Stimulated activated naive CD8-positive, alpha-beta T cell treated with anti-CD3 and anti-CD28 coated beads, Interleukin-15, Interleukin-2, amounts not matched to agents 100 ng/mL and 50 ng/mL, for 24 hours (primary cell): ENCODE results near the gene MMP28.
A peak's percentile ranks its signal among the peaks of the same experiment; 100 is the strongest.

Experiments
- H3K27ac Mint-ChIP-seq: one replicate; pipeline ENCODE4 v1.8.0; 2021; ENCODE audit warnings: mild to moderate bottlenecking, mixed read lengths
- H3K27me3 Mint-ChIP-seq: one replicate; pipeline ENCODE4 v1.8.0; 2021; ENCODE audit warnings: mixed read lengths
- H3K36me3 Mint-ChIP-seq: one replicate; pipeline ENCODE4 v1.8.0; 2021; ENCODE audit warnings: low read depth, mixed read lengths
- H3K4me1 Mint-ChIP-seq: one replicate; pipeline ENCODE4 v1.8.0; 2021; ENCODE audit warnings: low read depth, mixed read lengths
- H3K4me3 Mint-ChIP-seq: one replicate; pipeline ENCODE4 v1.8.0; 2021; ENCODE audit warnings: mild to moderate bottlenecking, mixed read lengths
- H3K9me3 Mint-ChIP-seq: one replicate; pipeline ENCODE4 v1.8.0; 2021; ENCODE audit warnings: mixed read lengths

The MMP28 gene

DNA sequence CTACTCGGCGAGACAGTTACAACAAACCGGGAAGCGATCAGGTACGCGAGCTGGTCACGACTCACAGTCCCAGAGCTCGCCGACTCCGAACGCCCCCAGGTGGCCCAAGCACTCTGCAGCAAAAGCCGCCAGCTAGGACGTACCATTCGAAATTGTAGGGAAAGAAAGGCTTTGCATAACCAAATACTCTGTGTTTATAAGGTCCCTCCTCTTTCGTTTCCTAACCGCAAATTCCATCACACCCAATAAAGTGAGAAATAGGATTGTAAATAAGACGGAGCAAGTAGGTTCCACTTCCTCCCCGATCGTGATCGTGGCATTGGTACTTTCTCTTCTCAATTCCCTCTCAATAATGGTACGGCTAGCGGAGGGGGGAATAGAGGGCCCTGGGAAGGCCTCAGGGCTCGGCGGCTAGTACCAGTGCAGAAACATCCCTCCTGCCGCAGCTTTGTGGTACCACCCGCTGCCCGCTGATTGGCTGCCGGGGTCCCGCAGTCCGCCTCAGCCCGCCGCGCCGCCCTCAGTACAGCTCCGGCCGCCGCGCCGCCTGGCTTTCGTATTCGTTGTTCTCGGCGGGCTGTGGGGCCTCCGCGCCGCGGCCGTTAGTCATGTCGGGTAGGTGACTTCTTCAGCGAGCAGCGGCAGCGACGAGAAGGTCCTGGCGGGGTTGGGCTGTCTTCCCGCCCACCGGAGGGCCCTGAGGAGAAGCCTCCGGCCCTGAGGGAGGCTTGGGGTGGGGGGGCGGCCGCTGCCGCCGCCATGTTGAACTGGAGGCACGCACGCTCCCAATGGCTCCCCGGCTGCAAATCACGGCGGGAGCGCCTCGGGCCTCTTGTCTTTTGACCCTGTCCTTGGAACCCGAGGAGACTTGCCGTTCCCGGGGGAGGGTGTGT lies 13.8 kb upstream of the MMP28 start, which contains the start of gene TAF15:
TSS of gene TAF15 (plus strand) at position 523 of the 893 bp plus-strand sequence. CDS start at position 609, 86 bp downstream.
- Mint-ChIP-seq H3K4me1 (peaks cover 63% of the 10 kb centered on the region), H3K27ac (peak within 1 kb of the TSS; percentile 97), H3K9me3 (no peaks in the 10 kb centered on the region), H3K36me3 (peaks cover 35% of the 10 kb centered on the region), H3K4me3 (peak within 1 kb of the TSS; percentile 95), H3K27me3 (no peaks in the 10 kb centered on the region)

- H3K9me3 Mint-ChIP-seq: no peaks in the 10 kb centered on the region
- peak overlapping the region; percentile 95 for H3K4me3 Mint-ChIP-seq
- peaks cover 27% of the 10 kb centered on the region for H3K36me3 Mint-ChIP-seq
- peaks cover 57% of the 10 kb centered on the region for H3K4me1 Mint-ChIP-seq
- H3K27me3 Mint-ChIP-seq: no peaks in the 10 kb centered on the region
- peak overlapping the region; percentile 97 for H3K27ac Mint-ChIP-seq
Measured at GRCh38 chr17:35808240-35808961, 13.0 kb upstream of the MMP28 start.

GRCh38 chr17:35807371-35808144 lies 12.1 kb upstream of the MMP28 start:
- peaks cover 59% of the 10 kb centered on the region for H3K4me1 Mint-ChIP-seq
- no peaks in the 10 kb centered on the region for H3K27me3 Mint-ChIP-seq
- H3K36me3 Mint-ChIP-seq: peaks cover 21% of the 10 kb centered on the region
- peak overlapping the region; percentile 95 for H3K4me3 Mint-ChIP-seq
- no peaks in the 10 kb centered on the region for H3K9me3 Mint-ChIP-seq
- peak overlapping the region; percentile 97 for H3K27ac Mint-ChIP-seq

DNA sequence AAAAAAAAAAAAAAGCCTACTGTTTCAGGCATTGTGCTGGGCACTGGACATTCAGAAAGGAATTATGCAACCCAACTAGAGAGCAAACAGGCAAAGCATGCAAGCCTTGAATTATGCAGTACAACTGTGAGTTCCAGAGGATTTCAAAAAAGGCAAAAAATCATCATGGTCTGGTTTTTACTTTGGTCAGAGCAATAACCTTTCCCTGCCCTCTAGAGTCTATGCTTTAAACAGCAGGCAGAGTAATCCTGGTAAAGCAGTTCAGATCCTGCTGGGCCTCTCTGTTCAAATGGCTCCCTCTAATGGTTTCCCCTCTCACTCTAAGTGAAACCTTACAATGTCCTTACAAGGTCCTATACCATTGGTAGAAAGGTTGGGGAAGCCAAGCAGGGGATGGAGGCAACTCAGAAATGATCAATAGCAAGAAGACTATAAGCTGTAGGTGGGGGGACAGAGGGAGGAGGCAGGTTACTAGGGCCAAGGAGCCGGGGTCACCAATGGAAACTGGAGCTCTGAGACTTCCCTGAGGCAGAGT lies 9.3 kb upstream of the MMP28 start:
- Mint-ChIP-seq H3K27ac (no peak overlapping the region), H3K36me3 (no peaks in the 10 kb centered on the region), H3K27me3 (no peaks in the 10 kb centered on the region), H3K4me3 (no peak overlapping the region), H3K9me3 (no peaks in the 10 kb centered on the region), H3K4me1 (peaks cover 63% of the 10 kb centered on the region)

DNA sequence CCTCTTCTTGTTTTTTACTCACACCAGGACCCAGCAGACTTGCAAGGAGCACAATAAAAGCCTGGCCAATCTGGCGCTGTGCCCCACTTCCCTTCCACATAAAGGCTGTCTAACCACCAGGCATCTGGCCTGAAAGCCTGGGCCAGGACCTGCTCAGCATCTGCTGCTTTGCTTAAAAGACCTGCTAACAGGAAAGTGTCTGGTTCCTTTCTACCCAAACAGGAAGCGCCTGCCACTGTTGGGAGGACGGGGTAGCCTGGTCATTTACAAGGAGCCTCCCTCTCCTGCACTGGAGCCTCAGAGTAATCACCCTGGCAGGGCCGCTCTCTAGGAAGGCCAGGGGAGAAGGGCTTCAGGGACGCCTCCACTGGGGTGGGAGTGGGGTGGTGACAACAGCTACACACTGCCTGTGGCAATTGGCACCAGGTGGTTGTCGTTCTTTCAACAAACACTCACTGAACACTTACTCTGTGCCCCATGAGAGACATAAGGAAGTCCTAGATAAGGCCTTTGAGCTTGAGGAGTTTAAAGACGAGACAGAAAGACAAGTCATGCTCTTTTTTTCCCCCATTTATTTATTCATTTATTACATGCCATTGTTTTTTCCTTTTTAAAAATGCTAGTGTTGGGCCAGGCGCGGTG lies 6.3 kb upstream of the MMP28 start:
- no peaks in the 10 kb centered on the region for H3K36me3 Mint-ChIP-seq
- peak overlapping the region; percentile 63 for H3K27ac Mint-ChIP-seq
- H3K27me3 Mint-ChIP-seq: peaks cover 7% of the 10 kb centered on the region
- H3K4me1 Mint-ChIP-seq: peaks cover 40% of the 10 kb centered on the region
- H3K4me3 Mint-ChIP-seq: no peak overlapping the region
- H3K9me3 Mint-ChIP-seq: no peaks in the 10 kb centered on the region

DNA sequence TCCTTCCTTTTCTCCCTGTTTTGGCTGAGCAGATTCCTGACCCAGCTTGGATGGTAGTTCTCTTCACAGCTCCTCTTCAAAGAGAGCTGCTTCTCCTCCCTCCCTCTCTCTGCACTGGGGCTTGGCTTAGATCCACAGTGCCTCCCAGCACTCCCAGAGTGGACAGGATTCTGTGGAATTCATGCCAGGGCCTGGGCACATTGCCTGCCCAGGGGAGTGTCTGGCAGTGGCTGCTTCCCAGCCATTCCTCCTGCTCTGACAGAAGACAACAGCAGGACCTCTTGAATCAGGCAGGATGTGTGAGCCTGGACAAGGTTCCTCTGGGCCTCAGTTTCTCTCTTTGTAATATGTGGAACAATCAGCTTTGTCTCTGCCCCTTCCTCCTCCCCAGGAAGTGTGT lies 4.5 kb upstream of the MMP28 start:
- no peak overlapping the region for H3K4me3 Mint-ChIP-seq
- no peaks in the 10 kb centered on the region for H3K36me3 Mint-ChIP-seq
- no peak overlapping the region for H3K27ac Mint-ChIP-seq
- H3K9me3 Mint-ChIP-seq: no peaks in the 10 kb centered on the region
- peaks cover 16% of the 10 kb centered on the region for H3K27me3 Mint-ChIP-seq
- peaks cover 47% of the 10 kb centered on the region for H3K4me1 Mint-ChIP-seq

- H3K27me3 Mint-ChIP-seq: peaks cover 33% of the 10 kb centered on the region
- no peaks in the 10 kb centered on the region for H3K36me3 Mint-ChIP-seq
- H3K9me3 Mint-ChIP-seq: no peaks in the 10 kb centered on the region
- no peak overlapping the region for H3K4me3 Mint-ChIP-seq
- no peak overlapping the region for H3K27ac Mint-ChIP-seq
- H3K4me1 Mint-ChIP-seq: peaks cover 41% of the 10 kb centered on the region
Measured at GRCh38 chr17:35797918-35798317, 2.5 kb upstream of the MMP28 start.

GRCh38 chr17:35797370-35797769 lies 1.9 kb upstream of the MMP28 start:
- Mint-ChIP-seq H3K4me3 (no peak overlapping the region), H3K9me3 (no peaks in the 10 kb centered on the region), H3K4me1 (peaks cover 36% of the 10 kb centered on the region), H3K36me3 (no peaks in the 10 kb centered on the region), H3K27me3 (peaks cover 37% of the 10 kb centered on the region), H3K27ac (no peak overlapping the region)

GRCh38 chr17:35796942-35797341 lies 1.5 kb upstream of the MMP28 start:
- no peak overlapping the region for H3K27ac Mint-ChIP-seq
- H3K9me3 Mint-ChIP-seq: no peaks in the 10 kb centered on the region
- H3K27me3 Mint-ChIP-seq: peaks cover 41% of the 10 kb centered on the region
- no peaks in the 10 kb centered on the region for H3K36me3 Mint-ChIP-seq
- peaks cover 31% of the 10 kb centered on the region for H3K4me1 Mint-ChIP-seq
- no peak overlapping the region for H3K4me3 Mint-ChIP-seq

- Mint-ChIP-seq H3K27me3 (peaks cover 41% of the 10 kb centered on the region), H3K4me1 (peaks cover 21% of the 10 kb centered on the region), H3K27ac (no peak overlapping the region), H3K4me3 (peak overlapping the region; percentile 78), H3K9me3 (no peaks in the 10 kb centered on the region), H3K36me3 (no peaks in the 10 kb centered on the region)
Measured at GRCh38 chr17:35795871-35796265, 427 bp upstream of the MMP28 start.

GRCh38 chr17:35793257-35793656 lies 2.2 kb downstream of the MMP28 start:
- Mint-ChIP-seq H3K36me3 (no peaks in the 10 kb centered on the region), H3K4me3 (no peak overlapping the region), H3K27ac (no peak overlapping the region)

GRCh38 chr17:35791681-35792350 lies 3.6 kb downstream of the MMP28 start:
- Mint-ChIP-seq H3K9me3 (no peaks in the 10 kb centered on the region), H3K4me3 (no peak overlapping the region), H3K27me3 (peaks cover 34% of the 10 kb centered on the region), H3K27ac (no peak overlapping the region), H3K36me3 (no peaks in the 10 kb centered on the region), H3K4me1 (peaks cover 36% of the 10 kb centered on the region)

More at GRCh38 chr17:35793257-35793656, 2.2 kb downstream of the MMP28 start:
- H3K9me3 Mint-ChIP-seq: no peaks in the 10 kb centered on the region
- H3K27me3 Mint-ChIP-seq: peaks cover 41% of the 10 kb centered on the region
- H3K4me1 Mint-ChIP-seq: peaks cover 34% of the 10 kb centered on the region

GRCh38 chr17:35790841-35791240 lies 4.6 kb downstream of the MMP28 start:
- no peaks in the 10 kb centered on the region for H3K36me3 Mint-ChIP-seq
- H3K27ac Mint-ChIP-seq: no peak overlapping the region
- no peaks in the 10 kb centered on the region for H3K9me3 Mint-ChIP-seq
- H3K27me3 Mint-ChIP-seq: peaks cover 27% of the 10 kb centered on the region
- H3K4me3 Mint-ChIP-seq: no peak overlapping the region
- peaks cover 30% of the 10 kb centered on the region for H3K4me1 Mint-ChIP-seq
